ACHN (cell line): ENCODE data around the gene PTGER4.

Experiments used
- DNase-seq: peaks from one replicate; pipeline ENCODE4 v3.0.0-alpha.2; 2015
- in situ Hi-C: cut with HindIII; loops from 2 replicates; pipeline ENCODE4 v1.10.0; 2017; ENCODE audit warnings: low sequenced_read_pairs, low pct_ligation_motif_present, low pct_unique_long_range_greater_than_20kb

Gene PTGER4

GRCh38 chr5:40733879-40734563 is 54.3 kb downstream of the PTGER4 start:
- in situ Hi-C loops: no loop called here

GRCh38 chr5:40734986-40735385 is 55.3 kb downstream of the PTGER4 start:
- in situ Hi-C loops: no loop called here
- DNase-seq: no peak

More at GRCh38 chr5:40733879-40734563, 54.3 kb downstream of the PTGER4 start:
- no peak for DNase-seq

DNA sequence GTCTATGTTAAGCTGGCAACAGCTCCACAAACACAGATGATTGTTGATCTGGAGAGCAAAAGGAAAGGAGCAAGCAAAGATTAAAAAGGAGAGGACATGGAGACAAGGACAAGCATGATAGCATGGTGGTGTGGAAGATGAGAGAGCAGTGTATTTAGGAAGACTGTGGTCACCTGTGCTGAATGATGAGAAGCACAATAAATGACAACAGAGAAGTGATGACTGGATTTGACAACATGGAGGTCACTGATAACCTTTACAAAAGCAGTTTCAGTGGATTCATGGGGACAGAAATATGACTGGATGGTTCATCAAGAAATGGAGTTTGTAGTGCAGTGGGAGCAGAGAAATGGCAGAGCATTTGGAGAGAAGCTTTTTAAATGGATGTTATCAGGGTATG is 55.9 kb downstream of the PTGER4 start:
- in situ Hi-C loops: no loop called here
- no peak for DNase-seq

GRCh38 chr5:40736103-40736875 is 56.6 kb downstream of the PTGER4 start:
- DNase-seq: peak; percentile 52
- in situ Hi-C loops: no loop called here

- in situ Hi-C loops: no loop called here
- DNase-seq: no peak
These were observed 58.8 kb downstream of the PTGER4 start for GRCh38 chr5:40738502-40738901.
